ENCODE data around the gene RRP7A.
"Not testable (repeated sequence)": the region's sequence is repeated elsewhere in the genome, so short reads cannot be mapped to it uniquely, and the experiment has no call there.

DNA sequence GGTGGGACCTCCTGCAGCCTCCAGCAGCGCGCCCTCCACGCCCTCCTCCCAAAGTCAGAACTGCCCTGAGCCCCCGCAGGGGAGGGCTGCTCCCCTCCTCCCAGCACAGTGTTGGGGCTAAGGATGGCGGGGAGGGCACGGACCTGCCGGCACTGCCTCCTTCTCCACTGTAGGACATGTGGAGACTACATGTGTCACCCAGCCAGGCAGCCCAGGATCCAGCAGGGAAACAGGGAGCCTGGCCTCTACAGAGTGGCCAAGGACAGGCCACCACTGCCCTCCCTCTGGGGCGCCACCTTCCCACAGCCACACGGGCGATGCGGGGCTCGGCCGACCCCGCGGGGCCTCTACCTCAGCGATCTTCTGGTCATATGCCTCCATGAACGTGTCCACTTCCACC, 5.3 kb downstream of the RRP7A start:
- not testable (repeated sequence) for TF ChIP-seq CTCF, POLR2A (IDR thresholded peaks at IDR 0.05)

Data from thyroid gland (tissue), 4 donors.